Fibroblast of skin of scalp (primary cell): ENCODE measurements around the gene ADAT1.
A peak's percentile ranks its signal among the peaks of the same experiment; 100 is the strongest.

Experiments used
- DNase-seq: peaks from one replicate; pipeline ENCODE4 v3.0.0-alpha.2; 2013

Gene ADAT1

DNA sequence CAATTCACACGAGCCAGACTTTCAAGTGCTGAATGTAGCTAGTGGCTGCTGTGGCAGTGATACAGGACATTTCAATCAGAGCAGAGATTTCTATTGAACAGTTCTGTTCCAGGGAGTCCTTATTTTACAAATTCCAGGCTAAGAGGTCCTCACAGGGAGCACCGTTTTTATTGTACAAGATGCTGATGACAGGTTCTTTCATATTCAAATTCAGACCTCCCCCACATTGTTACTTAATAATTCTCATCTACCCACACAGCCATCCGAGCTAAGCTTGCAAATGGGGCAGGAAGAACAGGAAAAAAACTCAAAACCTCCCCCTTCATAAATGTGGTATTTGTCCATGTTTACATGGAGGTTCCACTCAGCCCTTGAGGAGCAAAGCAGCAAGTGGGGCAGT is 47.1 kb downstream of the ADAT1 start:
- DNase-seq: no peak

DNA sequence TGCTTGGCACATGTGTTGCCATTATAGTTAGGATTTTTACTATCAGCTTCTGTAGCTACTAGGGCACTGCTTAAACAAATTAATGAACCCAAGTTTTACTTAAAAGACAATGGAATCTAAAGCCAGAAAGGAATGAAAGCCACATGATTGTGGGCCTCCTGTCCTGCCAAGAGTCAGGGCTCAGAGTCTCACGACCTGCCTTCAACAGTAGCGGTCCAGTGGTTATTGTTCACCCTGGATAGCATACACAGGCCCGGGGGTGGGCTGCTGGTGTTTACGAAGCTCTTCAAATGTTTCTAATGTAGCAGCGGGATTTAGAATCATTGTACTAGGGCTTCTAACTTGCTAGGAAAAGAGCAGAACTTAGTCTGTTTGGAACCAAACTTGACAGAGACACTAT is 49.1 kb downstream of the ADAT1 start:
- DNase-seq: no peak

DNA sequence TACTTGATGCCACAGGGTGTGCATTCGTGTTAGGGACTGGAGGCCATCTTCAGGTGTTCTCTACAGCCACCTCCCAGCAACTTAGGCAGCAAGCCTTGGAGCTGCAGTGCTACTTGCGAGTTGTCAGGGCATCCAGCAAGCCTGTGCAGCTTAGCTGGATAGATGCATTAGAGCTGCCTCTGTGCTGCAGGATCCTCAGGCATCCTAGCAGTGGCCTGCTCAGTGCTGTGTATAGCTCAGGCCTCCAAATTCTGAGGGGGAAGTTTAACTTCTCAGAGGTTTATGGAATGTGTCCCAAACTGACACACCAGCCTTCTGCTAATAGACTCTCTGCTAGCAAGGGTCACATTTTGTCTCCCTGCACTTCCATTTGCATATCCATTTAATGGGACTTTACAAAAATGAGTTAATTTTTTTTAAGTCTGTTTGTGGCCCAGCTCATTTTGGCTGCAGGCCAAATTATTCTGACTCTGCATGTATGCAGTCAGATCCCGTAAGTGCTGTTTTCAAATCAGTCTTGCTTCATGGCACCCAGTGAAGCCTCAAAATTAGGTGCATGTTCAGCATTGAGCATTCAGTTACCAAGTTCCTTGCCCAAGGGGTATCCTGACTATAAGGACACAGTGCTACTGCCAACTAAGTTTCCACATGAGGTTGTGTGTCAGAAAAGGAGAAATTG is 50.1 kb downstream of the ADAT1 start:
- DNase-seq: no peak

DNA sequence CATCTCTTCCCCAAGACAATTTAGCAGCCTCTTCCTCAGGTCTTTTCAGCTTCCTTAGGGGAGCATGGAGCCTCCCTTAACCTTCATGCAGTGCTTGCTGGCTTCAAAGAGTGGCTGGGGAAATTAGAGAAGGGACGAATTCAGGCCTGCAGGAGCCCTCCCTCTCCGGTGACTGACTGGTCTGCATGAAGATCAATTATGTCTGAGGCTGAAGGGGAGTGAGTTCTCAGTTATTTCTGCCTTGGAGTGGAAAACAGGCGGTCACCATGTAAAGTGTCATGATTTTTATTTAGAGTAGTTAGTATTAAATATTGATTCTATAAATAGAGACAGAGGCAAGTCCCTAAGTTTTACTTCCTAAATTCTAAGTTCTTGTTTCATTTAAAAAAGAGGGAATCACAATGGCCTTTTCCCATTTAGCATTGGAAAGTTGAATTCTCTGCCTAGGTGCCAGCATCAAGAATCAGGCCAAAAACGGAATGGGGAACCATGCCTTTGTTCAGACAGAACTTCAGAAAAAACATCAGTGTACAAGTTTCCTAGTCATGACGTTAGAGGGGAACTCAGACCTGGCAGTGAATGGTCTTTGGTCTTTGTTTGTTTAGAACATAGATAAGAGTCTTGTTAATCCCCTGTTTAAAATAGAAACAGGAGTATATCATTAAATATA is 52.5 kb downstream of the ADAT1 start:
- no peak for DNase-seq

DNA sequence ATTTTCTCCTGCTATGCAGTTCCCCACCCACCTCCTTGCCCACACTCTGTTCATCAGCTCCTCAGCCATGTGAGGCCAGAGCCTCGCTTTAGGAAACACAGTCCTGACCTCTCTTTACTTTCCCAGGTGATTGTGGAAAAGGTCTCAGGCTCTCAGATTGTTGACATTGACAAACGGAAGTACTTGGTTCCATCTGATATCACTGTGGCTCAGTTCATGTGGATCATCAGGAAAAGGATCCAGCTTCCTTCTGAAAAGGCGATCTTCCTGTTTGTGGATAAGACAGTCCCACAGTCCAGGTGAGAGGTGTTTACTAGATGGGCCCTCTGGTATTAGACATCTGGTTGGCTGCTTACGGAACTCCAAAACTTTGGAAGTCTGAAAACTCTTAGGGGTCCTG is 55.2 kb downstream of the ADAT1 start:
- DNase-seq: no peak

DNA sequence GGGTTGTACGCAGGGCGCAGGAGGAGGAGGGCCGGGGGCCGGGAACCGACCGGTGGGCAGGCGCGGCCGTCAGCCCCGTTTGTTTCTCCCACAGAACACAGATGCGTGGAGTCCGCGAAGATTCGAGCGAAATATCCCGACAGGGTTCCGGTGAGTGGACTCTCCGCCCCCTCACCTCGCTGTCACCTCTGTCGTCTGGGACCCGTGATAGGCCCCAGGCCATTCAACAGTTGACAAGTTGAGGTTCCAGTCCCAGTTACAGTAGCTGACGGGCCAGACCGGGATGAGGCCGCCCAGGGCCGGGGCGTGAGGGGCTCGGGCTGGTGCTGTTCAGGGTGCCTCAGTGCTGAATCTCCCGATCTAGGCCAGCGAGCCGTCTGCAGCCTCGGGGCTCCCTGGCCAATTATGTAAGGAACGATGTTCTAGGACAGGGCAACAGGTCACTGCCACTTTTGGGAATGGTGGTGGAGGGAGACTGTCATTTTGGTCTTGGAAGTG is 56.3 kb downstream of the ADAT1 start:
- DNase-seq: no peak

DNA sequence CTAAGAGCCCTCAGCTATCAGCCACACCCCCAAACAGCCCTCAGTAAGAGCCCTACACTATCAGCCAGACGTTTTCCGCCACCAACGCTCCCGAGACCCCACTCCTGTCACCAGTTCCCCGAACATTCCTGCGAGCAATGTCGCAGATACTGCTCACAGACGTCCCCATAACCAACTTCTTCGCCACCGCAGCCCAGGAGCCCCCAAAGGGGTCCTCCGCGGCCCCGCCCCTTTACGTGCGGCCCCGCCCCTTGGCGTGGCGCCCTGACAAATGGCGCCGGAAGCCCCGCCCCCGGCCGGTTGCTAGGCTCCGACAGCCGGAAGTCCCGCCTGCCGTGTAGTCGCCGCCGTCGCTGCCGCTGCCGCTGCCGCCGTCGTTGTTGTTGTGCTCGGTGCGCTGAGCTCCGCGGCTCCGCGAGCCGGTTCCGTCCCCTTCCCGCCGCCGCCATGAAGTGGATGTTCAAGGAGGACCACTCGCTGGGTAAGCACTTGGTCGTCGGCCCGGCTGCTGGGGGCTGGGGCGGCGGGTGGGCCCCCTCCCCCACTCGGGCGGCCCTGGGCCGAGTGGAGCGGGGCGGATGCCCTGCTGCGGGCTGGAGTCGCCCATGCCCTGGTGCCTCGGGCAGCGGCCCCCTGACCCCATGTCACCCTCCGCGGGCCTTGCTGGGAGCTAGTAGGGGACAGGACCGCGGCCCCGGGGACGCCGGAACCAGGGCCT is 56.9 kb downstream of the ADAT1 start, which contains the start of gene GABARAPL2:
Gene GABARAPL2 (plus strand): TSS at position 340 of the 718 bp plus-strand sequence. CDS start 108 bp downstream, at position 448.
- peak; percentile 78 for DNase-seq

DNA sequence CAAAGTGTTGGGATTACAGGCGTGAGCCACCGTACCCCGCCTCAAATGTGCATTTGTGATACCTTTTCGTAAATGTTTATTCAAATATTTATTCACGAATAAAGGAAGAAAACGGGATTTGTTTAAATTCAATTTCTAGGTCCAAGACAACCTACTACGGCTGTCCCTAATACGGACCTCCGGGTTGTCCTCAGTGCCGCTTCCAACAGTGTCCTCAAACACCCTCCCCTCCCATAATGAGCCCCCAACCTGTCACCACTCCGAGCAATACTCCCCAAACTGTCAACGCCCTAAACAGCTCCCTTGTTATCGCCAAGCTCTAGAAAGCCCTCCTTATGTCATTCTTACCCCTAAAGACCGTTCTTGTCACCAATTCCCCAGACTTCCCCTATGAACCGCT is 57.4 kb downstream of the ADAT1 start:
- DNase-seq: no peak

DNA sequence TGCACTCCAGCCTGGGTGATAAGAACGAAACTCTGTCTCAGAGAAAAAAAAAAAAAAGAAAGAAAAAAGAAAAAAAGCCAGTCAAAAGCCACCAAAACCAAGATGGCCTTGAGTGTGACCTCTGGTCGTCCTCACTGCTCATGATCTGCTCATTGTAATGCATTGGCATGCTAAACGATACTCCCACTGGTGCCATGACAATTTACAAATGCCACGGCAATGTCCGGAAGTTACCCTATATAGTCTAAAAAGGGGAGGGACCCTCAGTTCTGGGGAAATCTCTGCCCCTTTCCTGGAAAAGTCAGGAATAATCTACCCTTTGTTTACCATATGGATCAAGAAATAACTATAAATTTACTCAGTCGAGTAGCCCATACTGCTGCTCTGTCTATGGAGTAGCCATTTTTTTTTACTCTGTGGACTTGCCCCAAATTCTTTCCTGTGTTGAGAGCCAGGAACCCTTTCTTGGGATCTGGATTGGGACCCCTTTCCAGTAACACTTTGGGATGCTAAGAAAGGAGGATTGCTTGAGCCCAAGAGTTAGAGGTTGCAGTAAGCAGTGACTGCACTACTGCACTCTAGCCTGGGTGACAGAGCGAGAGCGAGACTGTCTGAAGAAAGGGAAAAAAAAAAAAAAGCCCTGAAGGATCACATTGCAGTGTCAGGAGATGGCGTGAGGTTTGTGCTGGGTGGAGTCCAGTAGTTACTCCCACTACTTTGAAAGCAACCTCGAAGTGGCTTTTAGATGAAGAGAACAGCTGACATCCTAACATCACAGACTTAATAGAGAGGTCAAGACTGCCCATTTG is 63.3 kb downstream of the ADAT1 start:
- DNase-seq: peak; percentile 32

DNA sequence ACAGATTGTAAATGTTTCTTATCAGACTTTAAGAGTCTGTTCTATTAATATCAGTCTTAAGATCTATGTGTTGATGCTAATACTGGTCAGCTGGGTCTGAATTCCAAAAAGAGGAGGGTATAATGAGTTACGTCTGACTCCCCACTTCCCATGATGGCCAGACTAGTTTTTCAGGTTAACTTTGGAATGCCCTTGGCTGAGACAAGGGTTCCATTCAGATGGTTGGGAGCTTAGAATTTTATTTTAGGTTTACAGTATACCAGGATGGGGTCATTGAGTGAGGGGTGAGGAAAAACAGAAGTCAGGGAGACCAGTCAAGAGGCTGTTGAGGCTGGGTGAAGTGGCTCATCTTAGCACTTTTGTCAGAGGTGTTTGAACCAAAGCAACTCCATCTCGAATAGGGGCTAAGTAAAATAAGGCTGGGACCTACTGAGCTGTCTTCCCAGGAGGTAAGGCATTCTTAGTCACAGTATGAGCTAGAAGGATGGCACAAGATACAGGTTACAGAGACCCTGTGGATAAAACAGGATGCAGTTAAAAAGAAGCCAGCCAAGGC is 64.2 kb downstream of the ADAT1 start:
- DNase-seq: no peak

DNA sequence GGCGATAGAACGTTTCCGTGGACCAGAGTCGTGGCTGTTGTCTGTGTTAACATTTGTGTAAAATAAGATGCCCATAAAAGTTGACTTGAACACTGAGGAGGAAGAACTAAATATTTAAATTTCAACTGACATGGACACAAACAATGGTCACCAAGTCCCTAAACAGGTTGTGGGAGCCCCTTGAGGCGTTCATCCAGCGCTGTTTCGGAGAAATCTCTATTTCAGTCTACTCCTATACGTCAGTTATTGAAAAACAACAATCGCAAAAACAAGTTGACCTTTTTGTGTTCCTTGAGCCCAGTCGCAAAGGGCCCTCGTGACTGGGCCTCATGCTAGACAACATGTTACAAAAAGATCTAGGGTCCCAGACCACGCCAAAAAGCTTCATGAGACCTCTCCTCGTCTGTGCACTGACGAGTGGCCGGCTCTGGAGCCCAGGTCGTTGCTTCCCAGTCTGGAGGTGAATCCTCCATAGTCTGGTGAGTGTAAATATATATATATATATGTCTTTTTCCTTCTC is 66.6 kb downstream of the ADAT1 start:
- no peak for DNase-seq

DNA sequence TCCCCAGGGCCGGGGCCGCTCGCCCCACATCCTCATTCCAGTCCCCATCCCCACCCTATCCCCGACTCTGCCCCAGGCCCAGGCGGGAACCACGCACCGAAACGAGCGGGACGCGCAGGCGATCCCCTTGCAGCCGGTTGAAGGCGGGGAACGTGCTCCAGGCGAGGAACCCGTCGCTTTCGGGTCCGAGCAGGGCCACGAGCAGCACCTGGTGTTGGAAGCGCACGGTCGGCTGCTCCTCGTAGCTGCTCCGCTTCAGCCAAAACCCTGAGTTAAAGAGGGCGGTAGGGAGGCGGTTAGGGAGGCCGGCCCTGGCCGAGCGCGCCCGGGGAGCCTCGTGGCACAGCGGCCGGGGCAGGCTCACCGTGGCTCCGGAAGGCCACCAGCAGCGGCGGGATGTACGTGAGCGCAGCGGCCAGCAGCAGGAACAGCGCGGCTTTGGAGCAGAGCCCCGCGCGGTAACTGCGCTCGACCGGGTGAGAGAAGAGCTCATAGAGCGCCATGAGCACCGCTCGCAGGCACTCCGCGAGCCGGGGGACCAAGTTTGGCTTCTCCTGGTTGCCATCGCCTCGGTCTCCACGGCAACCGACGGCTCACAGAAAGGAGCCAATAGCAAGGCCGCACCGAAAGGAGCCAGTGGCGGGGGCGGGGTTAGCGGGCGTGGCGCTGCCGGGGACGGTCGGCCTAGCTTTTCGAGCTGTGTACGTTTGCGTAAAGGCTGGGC is 67.2 kb downstream of the ADAT1 start, which contains the start of gene TMEM231:
Gene TMEM231 (minus strand): TSS at position 546 of the 724 bp plus-strand sequence. CDS start 43 bp downstream, at position 503.
- peak; percentile 94 for DNase-seq

DNA sequence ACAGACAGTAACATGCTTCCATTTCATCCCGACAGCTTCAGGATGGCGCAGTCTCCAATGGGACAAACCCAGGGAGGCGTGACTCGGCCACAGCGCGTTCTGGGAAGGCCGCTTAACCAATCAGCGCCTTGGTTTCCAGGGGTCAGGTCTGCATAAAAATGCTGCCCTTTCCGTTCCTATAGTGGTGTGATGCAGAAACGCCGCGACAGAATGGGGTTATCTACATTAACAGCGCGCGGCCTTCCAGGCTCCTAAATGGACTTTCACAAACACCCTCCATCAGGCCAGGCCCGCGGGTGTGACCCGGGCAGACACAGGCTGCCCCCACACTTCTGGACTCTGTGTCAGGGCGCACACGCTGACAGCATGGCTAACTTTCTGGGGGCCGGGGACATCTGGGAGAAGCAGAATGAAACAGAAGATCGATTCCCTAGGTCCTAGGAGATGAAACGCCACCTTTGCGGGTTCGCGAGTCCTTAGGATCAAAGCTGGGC is 67.8 kb downstream of the ADAT1 start:
- DNase-seq: peak; percentile 91

DNA sequence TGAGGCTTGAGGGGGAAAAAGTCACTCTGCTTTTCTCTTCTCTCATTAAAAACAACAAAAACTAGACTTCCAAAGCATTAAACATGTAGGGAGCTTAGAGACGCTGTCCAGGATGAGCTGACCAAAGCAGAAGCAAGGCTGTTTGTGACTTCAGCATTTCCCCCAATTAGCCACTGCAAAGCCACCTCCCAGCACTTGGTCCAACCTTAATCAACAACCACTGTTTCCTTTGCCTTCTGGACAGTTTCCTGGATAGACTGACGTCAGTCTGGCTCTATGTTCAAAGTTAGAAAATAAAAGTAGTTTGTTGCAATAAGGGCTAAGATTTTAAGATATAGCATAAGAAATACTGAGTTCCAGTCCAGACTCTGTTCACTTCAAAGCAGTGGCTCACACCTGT is 70.1 kb downstream of the ADAT1 start:
- DNase-seq: no peak

DNA sequence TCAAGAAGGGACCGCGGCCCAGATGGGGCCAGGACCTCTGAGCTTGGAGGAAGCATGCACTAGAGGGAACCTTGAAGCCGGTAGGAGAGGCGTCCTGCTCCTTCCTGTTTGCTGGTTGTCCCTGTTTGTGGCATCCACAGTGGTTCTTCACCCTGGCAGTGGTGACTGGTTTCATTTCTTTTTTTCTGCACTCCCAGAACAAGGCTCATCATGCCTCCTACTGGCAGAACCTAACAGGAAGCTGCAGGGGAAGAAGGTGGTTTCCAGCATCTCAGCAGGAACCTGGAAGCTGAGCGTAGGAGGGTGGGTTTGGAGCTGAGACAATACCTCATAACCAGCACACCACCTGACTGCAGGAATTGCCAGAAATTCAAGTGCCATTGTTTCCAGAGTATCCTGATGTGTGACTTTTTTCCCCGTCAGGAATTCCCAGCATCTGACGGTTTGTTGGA is 72.8 kb downstream of the ADAT1 start:
- peak; percentile 12 for DNase-seq
